GM19397 (cell line): ENCODE data around the gene TLR8.
"Not testable (repeated sequence)": the region's sequence is repeated elsewhere in the genome, so short reads cannot be mapped to it uniquely, and the experiment has no call there.

Experiments
- ATAC-seq: cut with Tn5 transposase; IDR thresholded peaks from one replicate; pipeline ENCODE4 v1.9.1; 2021; ENCODE audit warnings: mild to moderate bottlenecking, moderate library complexity; ENCODE audit not compliant: unreplicated experiment

The TLR8 gene

GRCh38 chrX:12963210-12963850 lies 56.9 kb downstream of the TLR8 start:
- not testable (repeated sequence) for ATAC-seq

GRCh38 chrX:12965131-12965940 lies 58.9 kb downstream of the TLR8 start:
- no peak for ATAC-seq

GRCh38 chrX:12966151-12966550 lies 59.7 kb downstream of the TLR8 start:
- no peak for ATAC-seq

GRCh38 chrX:12967711-12968465 lies 61.5 kb downstream of the TLR8 start:
- no peak for ATAC-seq

- no peak for ATAC-seq
Measured at GRCh38 chrX:12970691-12971202, 64.3 kb downstream of the TLR8 start.

DNA sequence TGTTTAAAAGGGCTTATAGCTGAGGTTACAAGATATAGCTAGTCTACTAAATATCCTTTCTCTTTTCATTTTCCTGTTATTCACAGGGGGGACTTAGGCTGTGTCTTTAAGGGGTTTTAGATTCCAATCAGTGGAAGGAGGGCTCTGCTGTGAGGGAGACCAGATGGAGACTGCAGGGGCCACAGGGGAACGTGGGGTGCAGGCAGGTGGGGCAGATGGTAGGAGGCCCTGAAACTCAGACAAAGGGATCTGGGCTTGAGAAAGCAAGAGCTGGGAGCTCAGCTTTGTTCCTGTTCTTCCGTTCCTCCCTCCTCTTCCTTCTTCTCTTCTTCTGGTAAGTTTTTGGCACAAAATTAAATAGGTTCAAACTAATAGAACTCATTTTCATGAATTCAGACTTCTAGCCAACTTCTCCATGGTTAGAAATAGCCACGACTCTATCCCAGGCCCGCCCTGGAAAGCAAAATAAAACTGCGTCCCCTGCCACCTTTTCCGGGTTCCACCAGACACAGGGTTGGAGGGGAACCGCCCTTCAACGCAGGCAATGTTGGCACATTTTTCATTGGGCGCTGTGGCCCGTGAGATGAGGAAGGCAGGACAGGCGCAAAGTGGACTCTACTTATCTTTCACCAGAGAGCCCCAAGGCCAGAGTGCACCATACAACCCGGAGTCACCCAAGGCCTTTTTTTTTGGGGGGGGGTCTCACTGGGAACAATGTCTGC lies 65.0 kb downstream of the TLR8 start:
- ATAC-seq, result no peak

GRCh38 chrX:12972243-12972642 lies 65.8 kb downstream of the TLR8 start:
- no peak for ATAC-seq
